Thymus (tissue), 11 donors: ENCODE measurements around the gene C14orf39. TPM values are rescaled to one million over a fixed set of nuclear protein-coding genes. Genes with fewer than 3 reads are reported as not detected.

Source experiments
- DNase-seq, 9 donors: peaks; one replicate each; pipeline ENCODE4 v3.0.0-alpha.2; 2013; ENCODE audit warnings: low spot score in 9 of 9, low read depth in 6 of 9, missing footprints in 1 of 9
- H3K27ac ChIP-seq, 2 donors: one replicate each; pipeline ENCODE4 v1.5.1; 2013; ENCODE audit warnings: control low read depth in 1 of 2, low read depth in 1 of 2, low read length in 1 of 2, mild to moderate bottlenecking in 1 of 2, moderate library complexity in 1 of 2
- H3K27me3 ChIP-seq, 2 donors: one replicate each; pipeline ENCODE4 v1.5.1; 2013; ENCODE audit warnings: low read length in 1 of 2; ENCODE audit not compliant: control insufficient read depth in 2 of 2, insufficient read depth in 1 of 2
- H3K36me3 ChIP-seq, 2 donors: one replicate each; pipeline ENCODE4 v1.5.1; 2013; ENCODE audit warnings: low read length in 1 of 2, mild to moderate bottlenecking in 1 of 2, moderate library complexity in 1 of 2; ENCODE audit not compliant: control insufficient read depth in 2 of 2, insufficient read depth in 2 of 2
- H3K4me1 ChIP-seq, 2 donors: one replicate each; pipeline ENCODE4 v1.5.1; 2013; ENCODE audit warnings: low read length in 2 of 2; ENCODE audit not compliant: control insufficient read depth in 2 of 2, insufficient read depth in 2 of 2
- H3K4me3 ChIP-seq, 2 donors: one replicate each; pipeline ENCODE4 v1.5.1; 2013; ENCODE audit warnings: low read length in 2 of 2, control low read depth in 1 of 2, mild to moderate bottlenecking in 1 of 2
- H3K9me3 ChIP-seq, 2 donors: one replicate each; pipeline ENCODE4 v1.5.1; 2013; ENCODE audit warnings: low read length in 1 of 2, mild to moderate bottlenecking in 1 of 2; ENCODE audit not compliant: control insufficient read depth in 2 of 2, insufficient read depth in 1 of 2
- WGBS: extraction: QIAGEN DNeasy Blood & Tissue Kit; methylation state at CpG from one replicate; pipeline ENCODE4 v1.1.7; 2013; 5-methylcytosine and 5-hydroxymethylcytosine counted together
- polyA plus RNA-seq: library from polyadenylated mRNA; stranded (reverse); fragments of 200-250 nt; gene quantifications from one replicate; pipeline ENCODE4 v1.2.3, GENCODE V29; 2013
- total RNA-seq: library from RNA; stranded (reverse); fragments of 120-200 nt; gene quantifications from one replicate; pipeline ENCODE4 v1.2.4, GENCODE V29; 2013
- donor health status: healthy.

C14orf39 gene
- total and polyA plus RNA-seq, 2 donors: 0.24 to 0.66 TPM

GRCh38 chr14:60510254-60510950 lies 24.5 kb upstream of the C14orf39 start:
- H3K27ac ChIP-seq: no peak overlapping the region
- WGBS: 5% methylated on average over 35 of the region's 35 CpGs
- peaks cover 4 to 7% of the 10 kb centered on the region in 2 donors for H3K9me3 ChIP-seq
- no peak for DNase-seq
- H3K36me3 ChIP-seq: no peaks in the 10 kb centered on the region
- no peak overlapping the region for H3K4me3 ChIP-seq
- peaks cover 94 to 99% of the 10 kb centered on the region in 2 donors for H3K27me3 ChIP-seq
- peaks cover 8 to 21% of the 10 kb centered on the region in 2 donors for H3K4me1 ChIP-seq

GRCh38 chr14:60509438-60510253 lies 23.8 kb upstream of the C14orf39 start:
- Histone ChIP-seq H3K27me3 (peaks cover 87 to 99% of the 10 kb centered on the region in 2 donors), H3K4me1 (peaks cover under 1 to 17% of the 10 kb centered on the region in 2 donors), H3K27ac (no peak overlapping the region), H3K4me3 (no peak overlapping the region), H3K9me3 (peaks cover 4 to 7% of the 10 kb centered on the region in 2 donors), H3K36me3 (no peaks in the 10 kb centered on the region)
- DNase-seq: no peak
- WGBS: 6% methylated on average over 58 of the region's 58 CpGs

DNA sequence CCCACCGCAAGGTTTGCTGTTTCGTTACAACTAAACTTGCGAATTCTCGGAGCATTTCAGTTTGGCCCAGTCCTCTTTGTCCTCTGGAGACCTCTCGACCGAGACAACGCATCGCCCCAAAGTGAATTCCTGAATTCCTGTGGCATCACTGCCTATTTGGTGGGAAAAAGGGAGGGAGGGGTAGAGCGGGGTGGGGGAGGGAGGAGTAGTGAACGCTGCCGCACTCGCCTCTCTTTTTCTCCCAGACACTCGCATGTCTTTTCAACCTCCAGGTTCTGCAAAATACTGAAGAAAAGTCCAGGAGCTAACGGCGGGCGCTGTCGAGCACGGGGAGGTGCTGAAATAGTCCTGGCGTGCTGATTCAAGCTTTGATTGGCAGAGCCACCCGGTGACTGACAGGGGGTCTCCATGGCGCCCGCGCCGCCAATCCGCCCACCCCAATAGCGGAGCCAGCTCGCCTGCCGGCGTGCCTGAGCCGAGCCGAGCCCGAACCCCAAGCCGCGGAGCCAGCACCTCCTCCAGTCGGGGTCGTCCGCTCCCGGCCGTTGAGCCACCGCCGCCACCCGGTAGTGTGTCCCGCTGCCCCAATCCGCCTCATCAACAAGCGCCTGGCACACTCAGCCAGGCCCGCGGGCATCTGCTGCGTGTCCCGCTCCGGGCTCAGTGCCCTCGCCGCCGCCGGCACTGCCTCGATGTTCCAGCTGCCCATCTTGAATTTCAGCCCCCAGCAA lies 23.0 kb upstream of the C14orf39 start, which contains the start of gene SIX6:
Gene SIX6 (plus strand): TSS at position 440 of the 731 bp plus-strand sequence. CDS start 253 bp downstream, at position 693.
- Histone ChIP-seq H3K27me3 (peaks cover 80 to 99% of the 10 kb centered on the region in 2 donors), H3K27ac (no peak within 1 kb of the TSS), H3K4me1 (peaks cover 0 to 15% of the 10 kb centered on the region in 2 donors), H3K36me3 (no peaks in the 10 kb centered on the region), H3K9me3 (peaks cover 4 to 7% of the 10 kb centered on the region in 2 donors), H3K4me3 (no peak within 1 kb of the TSS)
- WGBS: 3% methylated on average over 55 of the region's 55 CpGs
- DNase-seq: peak in 1 of 9 donors; percentile 36

- H3K4me3 ChIP-seq: no peak overlapping the region
- H3K9me3 ChIP-seq: peaks cover 4 to 7% of the 10 kb centered on the region in 2 donors
- peaks cover 76 to 97% of the 10 kb centered on the region in 2 donors for H3K27me3 ChIP-seq
- H3K27ac ChIP-seq: no peak overlapping the region
- H3K4me1 ChIP-seq: peaks cover 0 to 15% of the 10 kb centered on the region in 2 donors
- 10% methylated on average over 5 of the region's 5 CpGs for WGBS
- no peak for DNase-seq
- no peaks in the 10 kb centered on the region for H3K36me3 ChIP-seq
Observed at GRCh38 chr14:60508363-60508706, 22.5 kb upstream of the C14orf39 start.

DNA sequence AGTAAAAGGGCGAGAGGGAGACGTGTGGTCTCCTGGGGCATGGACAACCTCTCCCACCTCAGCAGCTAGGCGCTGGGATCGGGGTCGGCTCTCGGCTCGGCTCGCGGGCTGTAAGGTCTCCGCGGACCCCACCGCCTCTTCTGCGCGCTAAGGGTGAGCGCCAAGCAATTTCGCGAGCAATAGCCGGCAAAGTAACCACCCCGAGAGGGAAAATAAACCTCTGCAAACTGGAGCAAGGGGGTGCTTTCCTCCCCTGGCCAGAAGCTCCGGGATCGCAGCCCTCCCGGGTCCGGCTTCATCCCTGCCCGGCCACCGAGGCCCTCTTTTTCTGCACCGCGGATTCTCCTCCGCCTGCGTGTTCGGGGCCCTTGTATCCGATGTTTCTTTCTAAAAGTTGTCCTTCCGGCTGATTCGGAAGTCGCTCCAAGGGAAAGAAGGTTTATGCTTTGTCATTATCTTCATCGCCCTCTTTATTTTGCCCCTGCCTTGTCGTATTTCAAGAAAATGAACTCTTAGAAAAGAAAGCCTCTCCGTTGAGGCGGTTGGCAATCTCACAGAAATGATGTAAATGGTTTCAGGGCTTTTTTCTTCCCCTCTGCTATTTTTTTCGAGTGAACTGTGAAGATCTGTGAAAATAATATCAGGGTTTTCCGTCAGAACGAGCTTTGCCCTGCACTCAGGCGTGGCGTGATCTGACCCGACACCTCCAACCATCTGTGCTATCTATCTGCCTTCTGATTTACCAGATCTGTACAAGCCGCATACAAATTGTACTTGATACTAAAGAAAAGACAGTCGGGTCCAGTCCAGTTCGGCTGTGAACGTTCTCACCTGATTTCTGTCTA lies 21.3 kb upstream of the C14orf39 start:
- Histone ChIP-seq H3K36me3 (no peaks in the 10 kb centered on the region), H3K27me3 (peaks cover 65 to 91% of the 10 kb centered on the region in 2 donors), H3K9me3 (peaks cover 4 to 7% of the 10 kb centered on the region in 2 donors), H3K4me1 (peaks cover 0 to 15% of the 10 kb centered on the region in 2 donors), H3K4me3 (no peak overlapping the region), H3K27ac (no peak overlapping the region)
- WGBS: 7% methylated on average over 48 of the region's 48 CpGs
- no peak for DNase-seq

DNA sequence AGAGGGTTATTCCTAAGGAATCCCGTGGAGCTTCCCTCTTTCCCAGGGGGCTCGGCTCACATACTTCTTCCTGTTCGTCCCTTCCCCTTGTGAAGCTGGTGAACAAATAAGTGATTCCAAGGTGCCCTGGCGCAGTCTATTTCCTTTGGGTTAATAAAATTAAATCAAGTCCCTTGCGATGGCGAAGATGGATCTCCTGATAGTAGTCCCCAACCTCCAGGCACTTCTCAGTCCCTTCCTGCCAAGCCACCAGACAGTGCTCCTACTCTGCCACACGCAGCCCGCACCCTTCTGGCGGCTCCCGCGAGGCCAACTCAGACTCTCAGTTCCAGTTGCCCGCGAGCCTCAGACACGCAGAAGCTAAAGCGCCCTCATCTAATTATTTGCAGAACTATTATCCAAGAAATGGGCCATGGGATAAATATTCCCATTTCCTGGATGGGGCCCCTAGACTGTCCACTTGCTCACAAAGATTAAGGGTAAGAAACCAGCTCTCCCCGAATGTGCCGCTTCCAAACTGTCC lies 20.7 kb upstream of the C14orf39 start:
- H3K4me1 ChIP-seq: peaks cover 0 to 15% of the 10 kb centered on the region in 2 donors
- peaks cover 60 to 88% of the 10 kb centered on the region in 2 donors for H3K27me3 ChIP-seq
- H3K27ac ChIP-seq: no peak overlapping the region
- no peaks in the 10 kb centered on the region for H3K36me3 ChIP-seq
- peaks cover 4 to 7% of the 10 kb centered on the region in 2 donors for H3K9me3 ChIP-seq
- H3K4me3 ChIP-seq: no peak overlapping the region
- DNase-seq: no peak
- WGBS: 12% methylated on average over 17 of the region's 17 CpGs

DNA sequence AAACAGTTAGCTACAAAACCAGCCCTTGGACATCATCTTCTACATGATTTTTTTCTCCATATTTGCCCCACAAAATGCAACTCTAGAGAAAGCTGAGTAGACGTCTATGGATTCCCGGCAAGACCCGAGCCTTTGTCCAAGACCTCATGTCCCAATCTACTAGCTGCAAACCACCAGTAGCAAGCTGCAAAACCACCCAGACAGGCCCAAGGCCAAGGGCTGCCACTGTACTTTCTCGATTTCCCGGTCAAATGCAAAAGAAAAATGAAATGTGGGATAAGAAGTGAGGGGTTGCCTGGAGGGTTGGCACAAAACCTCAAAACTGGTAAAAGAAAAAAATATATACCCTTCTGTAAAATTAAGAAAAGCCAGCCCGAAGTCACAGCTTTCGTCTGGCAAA lies 20.1 kb upstream of the C14orf39 start:
- H3K9me3 ChIP-seq: peaks cover 4 to 7% of the 10 kb centered on the region in 2 donors
- peaks cover 0 to 11% of the 10 kb centered on the region in 2 donors for H3K4me1 ChIP-seq
- H3K36me3 ChIP-seq: no peaks in the 10 kb centered on the region
- no peak for DNase-seq
- no peak overlapping the region for H3K27ac ChIP-seq
- peaks cover 55 to 88% of the 10 kb centered on the region in 2 donors for H3K27me3 ChIP-seq
- WGBS: 8% methylated on average over 7 of the region's 7 CpGs
- H3K4me3 ChIP-seq: no peak overlapping the region

DNA sequence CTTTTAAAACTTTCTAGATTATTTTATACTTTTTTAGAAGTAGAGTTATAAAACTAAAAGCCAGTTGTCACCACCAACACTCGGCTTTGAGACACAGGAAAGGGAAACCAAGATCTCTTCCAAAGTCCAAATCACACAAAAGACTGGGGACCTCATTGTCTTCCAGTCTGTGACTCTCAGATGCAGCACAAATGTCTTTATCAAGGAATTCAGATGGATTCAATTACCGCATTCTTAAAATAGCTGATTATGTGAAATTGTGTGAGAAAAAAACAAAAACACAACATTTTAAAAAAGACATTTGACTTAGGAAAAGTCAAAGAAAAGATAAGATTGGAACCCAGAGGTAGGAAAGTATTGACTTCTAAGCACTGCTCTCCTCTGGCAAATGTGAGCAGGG lies 19.6 kb upstream of the C14orf39 start:
- no peak overlapping the region for H3K4me3 ChIP-seq
- peaks cover 51 to 82% of the 10 kb centered on the region in 2 donors for H3K27me3 ChIP-seq
- H3K4me1 ChIP-seq: peaks cover 0 to 11% of the 10 kb centered on the region in 2 donors
- peaks cover 4 to 7% of the 10 kb centered on the region in 2 donors for H3K9me3 ChIP-seq
- no peak overlapping the region for H3K27ac ChIP-seq
- WGBS: 25% methylated on average over 2 of the region's 2 CpGs
- no peaks in the 10 kb centered on the region for H3K36me3 ChIP-seq
- no peak for DNase-seq
